Mesenteric fat pad (tissue), 1 donor: ENCODE measurements around the gene CTNNA1. TPM values are rescaled to one million over a fixed set of nuclear protein-coding genes. Genes with fewer than 3 reads are reported as not detected.
"Not testable (repeated sequence)": the region's sequence is repeated elsewhere in the genome, so short reads cannot be mapped to it uniquely, and the experiment has no call there.

Experiments used
- DNase-seq: peaks from one replicate; pipeline ENCODE4 v3.0.0-alpha.2; 2020; ENCODE audit warnings: low spot score
- total RNA-seq: library from RNA; stranded (reverse); fragmentation: NEBNext Ultra II Directional; extraction: Animal tissue kit (Norgen Biotek cat#: 25700); gene quantifications from one replicate; pipeline ENCODE4 v1.2.1, GENCODE V29; 2021
- donor health status: DM: yes; HTN: yes; CAD: no.

CTNNA1 gene
- total RNA-seq, 1 donor from 2014 or later, result 355 TPM

DNA sequence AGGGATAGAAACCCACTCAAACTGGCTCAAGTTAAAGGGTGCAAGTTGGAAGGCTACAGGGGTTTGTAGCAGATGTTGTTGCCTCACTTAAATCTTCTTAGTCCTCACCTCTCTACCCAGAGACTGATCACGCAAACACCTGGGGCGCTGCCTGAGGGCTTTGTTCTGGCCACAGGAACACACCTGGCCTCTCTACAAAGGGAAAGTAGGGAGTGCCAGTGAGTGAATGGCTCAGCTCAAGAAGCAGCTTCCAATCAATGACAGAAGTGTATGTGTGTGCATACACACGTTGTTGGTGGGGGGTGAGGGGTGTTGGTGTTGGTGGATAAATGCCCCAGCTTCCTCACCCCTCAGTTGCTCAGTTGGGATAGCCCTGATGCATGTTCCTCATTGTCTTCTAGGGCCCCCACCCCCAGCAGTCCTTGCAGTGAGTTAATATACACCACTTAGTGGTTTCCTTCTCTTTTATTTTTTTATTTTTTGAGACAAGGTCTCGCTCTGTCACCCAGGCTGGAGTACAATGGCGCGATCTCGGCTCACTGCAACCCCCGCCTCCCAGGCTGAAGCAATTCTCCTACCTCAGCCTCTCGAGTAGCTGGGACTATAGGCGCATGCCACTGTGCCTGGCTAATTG is 30.6 kb upstream of the CTNNA1 start:
- no peak for DNase-seq

DNA sequence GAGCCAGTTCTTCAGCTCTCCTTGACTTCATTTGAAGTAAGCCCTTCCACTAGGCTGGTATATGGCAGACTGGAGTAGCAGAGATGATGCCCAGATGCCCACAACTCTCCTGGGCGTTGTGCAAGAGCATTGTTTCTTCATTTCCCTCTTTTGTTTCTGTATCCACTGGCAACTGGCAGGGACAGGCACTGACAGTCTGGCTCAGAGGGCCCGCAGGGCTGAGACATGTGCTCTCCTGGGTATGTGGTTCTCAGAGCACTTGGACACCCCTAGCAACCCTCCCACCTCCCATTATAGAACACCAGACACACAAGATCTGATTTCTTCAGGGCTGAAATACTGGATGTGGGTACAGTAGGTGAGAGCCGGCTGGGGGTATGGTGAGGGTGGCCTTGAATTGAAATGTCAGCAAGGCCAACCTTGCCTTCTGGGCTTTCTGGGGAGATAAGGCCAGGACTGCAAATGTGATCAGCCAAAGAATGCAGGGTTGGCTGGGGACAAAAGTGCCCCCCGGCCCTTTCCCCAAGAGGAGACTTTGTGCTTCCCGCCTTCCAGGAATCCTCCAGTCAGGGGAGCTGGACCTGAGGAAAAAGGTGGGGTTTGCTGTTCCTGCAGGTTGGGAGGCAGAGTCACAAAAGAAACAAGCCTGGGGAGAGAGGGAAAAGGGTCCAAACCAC is 28.6 kb upstream of the CTNNA1 start:
- DNase-seq, result no peak

DNA sequence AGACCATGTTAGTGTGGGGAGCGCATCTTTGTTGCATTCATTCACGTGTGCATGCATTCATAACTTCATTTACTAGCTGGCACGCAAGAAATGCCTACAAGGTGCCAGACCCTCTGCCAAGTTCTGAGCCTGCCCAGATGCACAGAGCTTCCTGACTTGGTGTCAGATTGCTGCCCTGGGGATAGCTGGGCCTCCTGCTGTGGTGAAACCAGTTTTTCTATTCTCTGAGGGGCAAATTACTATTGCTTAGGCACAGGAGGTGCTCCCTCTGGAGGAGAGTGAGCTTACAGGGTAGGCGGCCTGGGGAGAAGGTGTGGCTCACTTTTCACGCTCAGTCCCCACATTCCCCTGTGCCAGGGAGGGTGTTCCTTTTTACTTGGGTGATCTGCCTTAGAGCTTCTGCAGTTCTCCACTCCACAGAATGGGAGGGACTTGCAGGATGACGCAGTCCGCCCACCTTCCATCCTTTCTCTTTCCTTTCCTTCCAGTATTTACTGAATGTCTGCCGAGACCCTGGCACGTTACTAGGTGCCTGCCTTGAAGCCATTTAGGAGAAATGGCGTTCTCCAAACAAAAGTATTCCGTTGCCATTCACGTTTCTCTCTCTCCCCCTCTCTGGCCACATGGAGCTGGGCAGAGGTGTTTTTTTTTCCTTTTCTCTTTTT is 27.9 kb upstream of the CTNNA1 start:
- no peak for DNase-seq

DNA sequence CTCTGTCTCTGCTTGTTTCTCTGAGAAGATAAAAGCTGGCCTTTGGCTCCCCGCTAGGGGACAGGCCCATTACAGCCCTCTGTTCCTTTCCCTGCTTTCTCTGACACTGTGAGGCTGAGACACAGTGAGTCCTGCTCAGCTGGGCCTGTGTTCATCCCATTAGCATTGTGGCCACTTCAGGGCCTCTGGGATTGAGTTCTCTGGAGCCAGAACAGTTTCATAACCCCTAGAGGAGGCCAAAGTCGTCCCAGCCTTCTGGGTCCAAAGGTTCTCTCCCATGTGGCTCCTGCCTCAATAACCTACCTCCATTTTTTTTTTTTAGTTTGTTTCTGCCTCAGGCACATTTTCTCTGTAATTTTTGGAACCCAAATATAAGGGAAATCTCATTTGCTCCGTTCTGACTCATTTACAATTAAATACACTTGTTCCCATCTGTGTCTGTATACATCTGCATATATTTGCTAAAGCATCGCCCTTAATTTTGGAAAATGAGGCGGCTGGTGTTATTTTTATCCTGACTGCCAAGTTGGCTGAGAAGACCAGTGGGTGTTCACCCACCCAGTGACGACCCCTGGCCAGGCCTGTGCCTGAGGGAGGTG is 27.3 kb upstream of the CTNNA1 start:
- DNase-seq, result no peak

DNA sequence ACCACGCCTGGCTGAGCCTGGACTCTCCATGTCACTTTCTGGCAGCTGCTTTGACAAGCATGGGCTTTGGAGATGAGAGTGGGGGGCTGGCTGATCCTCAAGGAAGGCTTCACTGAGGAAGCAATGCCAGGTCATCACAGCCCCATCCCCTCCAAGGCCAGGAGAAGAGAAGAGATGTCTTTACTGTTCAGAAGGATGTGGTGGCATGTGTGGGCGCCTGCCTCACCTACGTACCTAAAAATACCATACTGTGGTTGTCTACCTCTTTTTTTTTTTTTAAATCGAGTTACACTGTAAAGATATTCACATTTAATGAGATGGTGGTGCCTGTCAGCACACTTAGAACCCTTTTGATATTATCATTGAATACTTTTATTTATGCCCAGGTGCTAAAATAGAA is 26.4 kb upstream of the CTNNA1 start:
- DNase-seq, result no peak

DNA sequence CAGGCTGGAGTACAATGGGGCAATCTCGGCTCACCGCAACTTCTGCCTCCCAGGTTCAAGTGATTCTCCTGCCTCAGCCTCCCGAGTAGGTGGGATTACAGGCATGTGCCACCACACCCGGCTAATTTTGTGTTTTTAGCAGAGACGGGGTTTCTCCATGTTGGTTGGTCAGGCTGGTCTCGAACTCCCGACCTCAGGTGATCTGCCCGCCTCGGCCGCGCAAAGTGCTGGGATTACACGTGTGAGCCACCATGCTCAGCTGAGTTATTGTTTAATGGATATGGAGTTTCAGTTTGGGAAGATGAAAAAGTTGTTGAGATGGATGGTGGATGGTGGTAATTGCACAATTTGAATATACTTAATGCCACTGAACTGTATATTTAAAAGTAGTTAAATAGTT is 22.7 kb upstream of the CTNNA1 start:
- DNase-seq, result not testable (repeated sequence)

DNA sequence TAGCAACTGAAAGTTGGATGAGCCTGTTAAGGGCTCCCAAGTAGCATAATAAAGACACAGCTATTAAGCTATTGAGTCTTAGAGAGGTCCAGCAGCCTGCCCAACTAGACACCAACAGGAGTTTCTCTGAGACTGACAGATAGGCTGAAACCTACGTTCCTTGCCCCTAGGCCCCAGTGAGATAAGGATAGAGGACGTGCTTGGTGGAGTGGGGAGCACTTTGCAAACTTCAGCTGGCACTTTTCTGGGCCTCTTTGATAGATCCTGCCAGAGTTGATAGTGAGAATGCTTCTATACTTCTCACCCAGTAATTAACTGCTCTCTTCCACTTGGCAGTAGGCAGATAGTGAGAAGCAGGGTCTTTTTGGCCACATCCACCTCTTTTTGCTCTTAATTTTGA is 20.8 kb upstream of the CTNNA1 start:
- no peak for DNase-seq

DNA sequence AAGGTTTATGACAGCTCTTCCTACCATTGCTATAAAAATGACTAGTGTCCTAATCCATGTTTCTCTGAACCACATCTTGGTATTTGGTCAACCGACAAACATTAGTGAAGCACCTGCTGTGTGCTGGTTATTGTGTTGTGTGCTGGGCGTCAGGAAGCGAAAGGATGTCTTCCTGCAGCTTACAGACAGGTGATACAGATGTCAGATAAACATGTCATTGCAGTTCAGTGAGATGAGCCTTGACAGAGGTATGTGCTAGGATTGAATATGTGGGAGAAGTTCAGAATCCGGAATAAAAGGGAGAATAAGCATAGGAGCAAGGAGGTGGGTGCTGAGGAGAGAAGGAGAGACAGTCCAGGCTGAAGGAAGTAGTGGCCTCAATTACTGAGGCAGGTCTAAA is 20.3 kb upstream of the CTNNA1 start:
- no peak for DNase-seq

DNA sequence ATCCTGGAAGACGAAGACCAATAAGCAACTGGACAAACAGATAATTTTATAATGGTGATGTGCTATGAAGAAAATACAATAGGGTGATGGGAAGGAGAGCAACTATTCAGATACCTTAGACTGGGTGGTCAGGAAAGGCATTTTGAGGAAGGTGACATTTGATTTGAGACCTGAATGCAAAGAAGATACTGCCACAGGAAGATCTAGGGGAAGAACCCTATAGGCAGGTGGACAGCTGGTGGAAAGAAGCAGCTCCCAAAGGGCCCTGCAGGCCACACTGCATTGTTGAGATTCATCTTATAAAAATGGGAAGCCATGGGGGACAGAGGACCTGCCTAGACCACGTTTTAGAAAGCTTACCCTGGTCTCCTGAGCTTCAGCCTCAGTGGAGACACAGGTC is 19.7 kb upstream of the CTNNA1 start:
- DNase-seq, result no peak

DNA sequence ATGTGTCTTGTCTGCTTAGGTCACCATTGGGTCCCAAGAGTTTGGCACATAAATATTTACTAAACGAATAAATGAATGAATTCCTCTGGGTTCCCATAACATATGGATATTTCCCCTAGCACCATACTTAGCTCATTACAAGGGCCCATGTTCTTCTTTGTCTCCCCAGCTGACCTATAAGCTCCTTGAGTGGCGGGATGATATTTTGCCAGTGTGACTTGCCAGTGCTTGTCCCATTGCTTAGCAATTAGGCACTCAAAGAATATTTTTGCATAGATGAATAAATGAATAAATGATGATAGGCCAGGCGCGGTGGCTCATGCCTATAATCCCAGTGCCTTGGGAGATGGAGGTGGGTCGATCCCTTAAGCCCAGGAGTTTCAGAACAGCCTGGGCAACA is 16.9 kb upstream of the CTNNA1 start:
- DNase-seq, result no peak

DNA sequence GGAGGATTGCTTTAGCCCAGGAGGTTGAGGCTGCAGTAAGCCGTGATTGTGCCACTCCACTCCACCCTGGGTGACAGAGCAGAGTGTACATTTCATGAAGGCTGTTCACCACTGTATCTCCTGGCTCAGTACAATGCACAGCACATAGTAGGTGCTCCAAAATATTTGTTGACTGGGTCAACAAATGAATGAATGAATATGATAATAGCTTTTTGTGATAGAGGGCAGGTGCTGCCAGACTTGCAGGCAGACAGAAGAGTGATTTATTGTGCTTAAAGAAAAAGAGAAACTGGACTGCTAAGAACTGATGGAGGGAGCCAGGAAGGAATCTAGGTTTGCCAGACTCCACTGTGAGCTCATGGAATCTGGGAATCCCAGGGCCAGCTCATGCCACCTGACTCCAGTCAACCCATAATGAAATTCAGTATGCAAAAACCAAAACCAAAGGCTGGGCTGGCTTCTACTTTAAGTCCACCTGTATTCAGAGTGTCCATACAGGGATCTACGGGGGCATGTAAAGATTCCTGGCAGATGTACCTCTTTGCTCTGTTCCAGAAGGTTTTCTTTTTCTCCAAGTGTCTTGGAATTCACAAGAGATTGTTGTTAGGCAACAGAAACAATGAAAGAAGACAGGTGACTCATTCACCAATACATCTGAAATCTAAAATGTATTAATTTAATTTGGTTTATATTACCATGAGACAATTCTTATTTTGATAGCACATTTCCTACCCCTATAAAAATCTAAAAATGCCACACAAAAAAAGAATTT is 15.5 kb upstream of the CTNNA1 start:
- no peak for DNase-seq

DNA sequence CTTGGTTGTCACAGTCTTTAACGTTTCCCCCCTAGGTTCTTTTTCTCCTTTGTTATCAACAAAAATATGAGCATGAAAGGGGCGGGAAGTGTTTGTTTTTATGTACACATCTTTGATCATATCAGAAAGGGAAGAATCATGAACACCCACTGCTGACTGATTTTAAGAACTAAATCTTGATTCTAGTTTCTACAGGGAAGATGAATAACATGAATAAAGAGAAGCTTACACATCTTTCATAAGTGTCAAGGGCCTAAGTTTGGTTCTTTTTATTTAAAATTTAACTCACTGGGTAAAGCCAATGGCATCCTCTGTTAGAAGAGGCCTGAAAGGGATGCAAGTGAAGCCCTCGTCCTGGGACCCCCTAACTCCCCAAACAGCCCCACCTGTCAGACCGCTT is 14.8 kb upstream of the CTNNA1 start:
- DNase-seq, result no peak

DNA sequence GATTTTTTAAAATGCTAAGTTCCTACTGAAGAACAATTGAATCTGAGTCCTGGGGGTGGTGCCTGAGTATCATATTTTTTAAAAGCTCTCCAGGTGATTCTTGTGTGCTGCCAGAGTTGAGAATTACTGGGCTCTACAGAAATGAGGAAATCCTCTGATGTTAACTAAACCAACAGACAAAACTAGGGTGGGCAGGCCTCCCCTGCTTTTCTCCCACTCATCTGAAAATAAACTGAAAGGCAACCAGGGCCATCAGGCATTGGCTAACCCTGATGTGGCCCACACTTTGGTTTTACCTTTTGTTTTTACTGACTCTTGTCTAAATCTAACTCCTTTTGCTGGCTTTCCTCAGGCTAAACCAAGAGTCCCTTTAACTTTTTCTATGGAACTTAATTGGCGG is 13.3 kb upstream of the CTNNA1 start:
- no peak for DNase-seq

DNA sequence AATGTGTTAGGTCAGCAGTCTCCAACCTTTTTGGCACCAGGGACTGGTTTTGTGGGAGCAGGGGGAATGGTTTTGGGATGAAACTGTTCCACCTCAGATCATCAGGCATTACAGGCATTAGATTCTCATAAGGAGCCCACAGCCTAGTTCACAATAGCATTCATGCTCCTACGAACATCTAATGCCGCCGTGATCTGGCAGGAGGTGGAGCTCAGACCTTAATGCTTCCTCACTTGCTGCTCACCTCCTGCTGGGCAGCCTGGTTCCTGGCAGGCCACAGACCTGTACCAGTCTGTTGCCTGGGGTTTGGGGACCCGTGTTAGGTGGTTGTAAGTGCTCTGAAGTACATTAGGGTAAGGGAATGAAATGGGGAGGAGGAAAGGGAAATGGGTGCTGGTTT is 9.7 kb upstream of the CTNNA1 start:
- DNase-seq, result no peak

DNA sequence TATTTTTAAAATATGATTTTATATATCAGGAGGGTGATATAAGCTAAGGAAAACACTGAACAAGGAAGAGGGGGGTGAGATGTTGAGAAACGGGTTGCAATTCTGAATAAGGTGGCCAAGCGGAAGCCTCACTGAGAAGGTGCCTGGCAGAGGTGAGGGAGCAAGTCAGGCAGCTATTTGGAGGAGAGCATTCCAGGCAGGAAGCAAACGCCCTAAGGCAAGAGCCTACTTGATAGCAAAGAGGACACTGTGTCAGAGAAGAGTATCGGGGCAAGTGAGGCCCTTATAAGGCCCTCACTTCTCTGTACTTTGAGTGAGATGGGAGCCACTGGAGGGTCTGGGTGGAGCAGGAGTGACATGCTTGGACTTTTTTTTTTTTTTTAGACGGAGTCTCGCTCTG is 8.0 kb upstream of the CTNNA1 start:
- DNase-seq, result no peak

DNA sequence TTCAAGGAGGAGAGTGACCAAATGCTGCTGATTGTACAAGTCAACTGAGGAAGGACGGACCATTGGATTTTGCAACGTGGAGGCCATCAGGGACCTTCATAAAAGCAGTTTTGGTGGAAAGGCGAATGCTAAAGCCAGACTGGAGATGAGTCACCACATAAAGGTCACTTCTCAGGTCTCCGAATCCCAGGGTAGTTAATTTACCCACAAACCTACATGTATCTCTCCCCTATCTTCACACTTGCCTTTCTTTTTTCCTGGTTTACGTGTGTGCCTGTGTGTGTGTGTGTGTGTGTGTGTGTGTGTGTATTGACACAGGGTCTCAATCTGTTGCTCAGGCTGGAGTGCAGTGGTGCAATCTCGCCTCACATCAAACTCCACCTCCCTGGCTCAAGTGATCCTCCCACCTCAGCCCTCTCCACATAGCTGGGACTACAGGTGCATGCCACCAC is 4.6 kb upstream of the CTNNA1 start:
- no peak for DNase-seq

DNA sequence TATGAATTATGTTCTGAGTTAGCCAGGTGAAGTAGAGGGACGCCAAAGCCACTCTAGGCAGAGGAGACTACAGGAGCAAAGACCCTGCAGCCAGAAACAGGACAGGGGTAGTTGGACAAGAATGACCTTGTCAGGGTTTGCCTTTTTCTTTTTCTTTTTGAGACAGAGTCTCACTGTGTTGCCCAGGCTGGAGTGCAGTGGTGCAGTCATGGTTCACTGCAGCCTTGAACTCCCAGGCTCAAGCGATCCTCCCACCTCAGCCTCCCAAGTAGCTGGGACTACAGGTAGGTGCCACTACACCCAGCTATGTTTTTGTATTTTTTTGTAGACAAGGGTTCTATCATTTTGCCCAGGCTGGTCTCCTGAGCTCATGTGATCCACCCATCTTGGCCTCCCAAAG is 1.9 kb upstream of the CTNNA1 start:
- DNase-seq, result not testable (repeated sequence)

DNA sequence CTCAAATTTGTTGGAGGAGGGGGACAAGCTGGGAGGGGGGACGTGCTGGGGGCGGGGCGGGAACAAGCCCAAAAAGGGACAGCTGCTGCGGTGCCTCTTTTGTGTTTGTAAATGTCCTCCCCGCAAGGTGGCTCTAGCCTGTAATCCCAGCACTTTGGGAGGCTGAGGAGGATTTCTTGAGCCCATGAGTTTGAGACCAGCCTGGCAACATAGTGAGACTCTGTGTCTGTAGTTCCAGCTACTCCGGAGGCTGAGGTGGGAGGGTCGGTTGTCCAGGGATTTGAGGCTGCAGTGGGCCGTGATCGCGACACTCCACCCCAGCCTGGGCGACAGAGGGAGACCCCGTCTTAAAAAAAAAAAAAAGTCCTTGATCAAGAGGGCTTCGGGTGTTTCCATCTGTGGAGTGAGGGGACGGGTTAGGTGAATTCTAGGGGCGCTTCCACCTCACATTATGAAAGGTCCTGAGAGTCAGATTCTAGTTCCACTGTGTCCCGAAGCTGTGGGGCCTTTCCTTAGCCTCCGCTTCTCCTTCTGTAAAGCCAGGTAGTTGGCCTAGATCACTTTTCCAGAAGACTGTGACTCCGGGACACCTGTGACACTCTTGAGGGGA is 779 bp upstream of the CTNNA1 start:
- no peak for DNase-seq

DNA sequence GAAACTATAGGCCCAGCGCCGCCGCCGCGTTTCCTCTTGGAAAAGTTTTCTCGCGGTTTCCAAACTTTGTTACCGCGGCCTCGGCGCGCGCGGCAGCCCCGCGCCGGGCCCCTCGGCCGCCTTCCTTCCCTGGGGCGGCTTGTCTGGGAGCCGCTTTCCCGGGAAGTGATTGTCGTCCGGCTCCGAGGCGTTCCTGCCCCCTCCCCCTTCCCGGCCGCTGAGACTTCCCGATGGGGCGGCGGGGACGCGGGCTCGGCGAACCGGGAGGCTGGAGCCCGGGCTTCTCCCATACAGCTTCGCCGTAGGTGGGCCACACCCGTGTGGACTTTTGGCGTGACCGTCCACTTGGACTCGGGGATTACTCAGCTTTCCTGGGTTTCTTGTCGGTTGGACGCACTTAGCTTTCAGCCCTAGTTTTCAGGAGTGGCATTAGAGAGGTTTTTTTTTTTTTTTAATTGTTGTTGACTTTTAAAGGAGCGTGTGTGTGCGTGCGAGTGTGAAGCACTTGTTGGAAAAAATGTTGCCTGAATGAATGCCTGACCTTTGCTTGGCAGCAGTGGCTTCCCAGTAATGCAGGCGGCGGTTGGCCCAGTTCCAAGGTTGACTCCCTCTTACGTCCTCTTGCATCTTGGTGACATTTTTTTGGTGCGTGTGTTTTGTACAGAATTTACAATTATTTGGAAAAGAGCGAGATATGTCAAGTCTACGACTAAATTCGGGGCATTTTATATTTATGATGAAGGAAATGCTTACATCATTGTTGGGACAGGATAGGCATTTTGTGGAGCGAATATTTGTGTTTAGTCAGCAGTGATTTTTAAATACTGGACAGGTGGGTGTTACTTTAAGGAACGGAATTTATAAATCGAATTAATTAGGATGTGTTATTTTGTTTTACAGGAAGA is 821 bp downstream of the CTNNA1 start:
- peak; percentile 96 for DNase-seq

DNA sequence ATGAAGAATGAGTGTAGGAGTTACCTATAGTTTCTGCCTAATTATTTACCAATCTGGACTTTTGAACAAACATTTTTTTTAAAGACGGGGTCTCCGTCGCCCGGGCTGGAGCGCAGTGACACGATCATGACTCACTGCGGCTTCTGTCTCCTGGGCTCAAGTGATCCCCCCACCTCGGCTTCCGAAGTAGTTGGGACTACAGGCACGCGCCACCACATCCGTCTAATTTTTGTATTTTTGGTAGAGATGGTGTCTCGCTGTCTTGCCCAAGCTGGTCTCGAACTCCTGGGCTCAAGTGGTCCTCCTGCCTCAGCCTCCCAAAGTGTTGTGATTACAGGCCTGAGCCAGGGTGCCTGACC is 1.5 kb downstream of the CTNNA1 start:
- DNase-seq, result no peak
